A549 (cell line): ENCODE measurements around the gene HSPBP1.

Experiments
- ATOH8 ChIP-seq: fragments of 250-450 bp; sonication (Bioruptor Pico); IDR thresholded peaks from 2 replicates; pipeline ENCODE4 v1.5.0; 2020; ENCODE audit warnings: low read depth, mild to moderate bottlenecking, moderate library complexity
- CBX8 ChIP-seq: fragments of 200-600 bp; sonication (generic); IDR thresholded peaks from 2 replicates; pipeline ENCODE4 v1.6.1; 2016
- CHD2 ChIP-seq: fragments of 150-350 bp; IDR thresholded peaks from 2 replicates; pipeline ENCODE4 v1.6.1; 2014; ENCODE audit warnings: low read length; ENCODE audit not compliant: partially characterized antibody
- CTCF ChIP-seq: fragments of >200 bp; sonication (Bioruptor Twin); formaldehyde crosslinking; IDR thresholded peaks from 3 replicates; pipeline ENCODE4 v1.5.1; 2016
- ELK1 ChIP-seq: fragments of 150-350 bp; IDR thresholded peaks from 2 replicates; pipeline ENCODE4 v1.6.1; 2014; ENCODE audit warnings: low read depth, mild to moderate bottlenecking, low read length
- EP300 ChIP-seq, 2 experiments: fragments of >200 bp; sonication (Bioruptor Twin); formaldehyde crosslinking; IDR thresholded peaks; 2 replicates in 1 of 2; 3 replicates in 1 of 2; pipeline ENCODE4 v1.6.1; 2016 to 2017
- MAX ChIP-seq: IDR thresholded peaks from 2 replicates; pipeline ENCODE4 v1.6.1; 2012
- MAZ ChIP-seq: fragments of 150-350 bp; IDR thresholded peaks from 2 replicates; pipeline ENCODE4 v1.6.1; 2014; ENCODE audit warnings: antibody characterized with exemption, low read depth, low read length, borderline replicate concordance
- MYC ChIP-seq: IDR thresholded peaks from 2 replicates; pipeline ENCODE4 v1.6.1; 2012; ENCODE audit warnings: mild to moderate bottlenecking, inconsistent platforms, low read length, improper control_type of control experiment, borderline replicate concordance
- NPAS2 ChIP-seq: fragments of 250-450 bp; sonication (Bioruptor Pico); IDR thresholded peaks from 2 replicates; pipeline ENCODE4 v1.8.0; 2022; ENCODE audit warnings: mild to moderate bottlenecking, moderate library complexity, borderline replicate concordance
- RFX5 ChIP-seq: fragments of 450-650 bp; IDR thresholded peaks from 2 replicates; pipeline ENCODE4 v1.7.1; 2014; ENCODE audit warnings: antibody characterized with exemption, mild to moderate bottlenecking, moderate library complexity
- USF2 ChIP-seq: fragments of 450-650 bp; IDR thresholded peaks from 2 replicates; pipeline ENCODE4 v1.6.1; 2014; ENCODE audit warnings: antibody characterized with exemption

- no peak for TF ChIP-seq CHD2
- no peak for TF ChIP-seq NPAS2
- TF ChIP-seq CTCF, result no peak
- no peak for TF ChIP-seq RFX5
- TF ChIP-seq MAZ, result no peak
- no peak for TF ChIP-seq MYC
- TF ChIP-seq EP300 (IDR thresholded peaks at IDR 0.05), result no peak
- TF ChIP-seq MAX, result no peak
- TF ChIP-seq USF2, result no peak
- no peak for TF ChIP-seq CBX8
- TF ChIP-seq ATOH8 (CRISPR knock-in tag), result no peak
- TF ChIP-seq ELK1, result no peak
These were observed 4.6 kb upstream of the HSPBP1 start for GRCh38 chr19:55284405-55285058.
